B cell (primary cell): ENCODE results near the gene GDF11. TPM values are rescaled to one million over a fixed set of nuclear protein-coding genes. Genes with fewer than 3 reads are reported as not detected.
A peak's percentile ranks its signal among the peaks of the same experiment; 100 is the strongest.

Experiments
- ATAC-seq: fragments of 200-7000 bp; cut with Tn5 transposase; one replicate; pipeline ENCODE4 v1.10.0; 2021; ENCODE audit warnings: low read depth, mild to moderate bottlenecking, moderate number of reproducible peaks, moderate library complexity
- CTCF ChIA-PET: fragments of 350-600 bp; sonication (Branson Sonifier 250); formaldehyde crosslinking; loops from one replicate; lab custom pipeline; 2021; ENCODE audit warnings: antibody characterized with exemption, inconsistent platforms; lab: Charles Lee
- POLR2A ChIA-PET: fragments of 350-600 bp; sonication (Branson Sonifier 250); formaldehyde crosslinking; loops from one replicate; lab custom pipeline; 2021; ENCODE audit warnings: antibody characterized with exemption; lab: Charles Lee
- DNase-seq: peaks from one replicate; pipeline ENCODE4 v3.0.0; 2013
- H2AFZ ChIP-seq: 2 replicates; pipeline ENCODE4 v1.6.1; 2012; ENCODE audit warnings: mild to moderate bottlenecking, low read depth, low read length; ENCODE audit not compliant: insufficient read depth, poor library complexity, severe bottlenecking
- H3K27ac ChIP-seq, 2 donors: 1 replicate in 1 of 2; 2 replicates in 1 of 2; pipeline ENCODE4 v1.5.1; 2012 to 2013; ENCODE audit warnings: low read length in 2 of 2, mild to moderate bottlenecking in 2 of 2, moderate library complexity in 1 of 2
- H3K27me3 ChIP-seq, 4 experiments: fragments of 200-600 bp in 1 of 4; sonication (generic) in 1 of 4; replicated peaks in 1 of 4; 1 replicate in 2 of 4; 2 replicates in 2 of 4; pipeline versions ENCODE4 v1.6.1 to v1.7.0; 2013 to 2016; ENCODE audit warnings: low read length in 3 of 4, mild to moderate bottlenecking in 2 of 4, mixed read lengths in 1 of 4, moderate library complexity in 1 of 4; ENCODE audit not compliant: insufficient read depth in 4 of 4, control insufficient read depth in 3 of 4; ENCODE audit errors: control extremely low read depth in 1 of 4
- H3K36me3 ChIP-seq, 2 experiments: replicated peaks in 1 of 2; 1 replicate in 1 of 2; 2 replicates in 1 of 2; pipeline versions ENCODE4 v1.6.1 to v1.7.1; 2013; ENCODE audit warnings: low read length in 1 of 2; ENCODE audit not compliant: insufficient read depth in 2 of 2, control insufficient read depth in 1 of 2; ENCODE audit errors: control extremely low read depth in 1 of 2, extremely low read depth in 1 of 2
- H3K4me1 ChIP-seq, 2 donors: fragments of 200-600 bp in 1 of 2; sonication (generic) in 1 of 2; 1 replicate in 1 of 2; 2 replicates in 1 of 2; pipeline versions ENCODE4 v1.5.1 to v1.6.1; 2013 to 2017; ENCODE audit warnings: low read length in 2 of 2; ENCODE audit not compliant: control insufficient read depth in 2 of 2, insufficient read depth in 2 of 2
- H3K4me2 ChIP-seq: replicated peaks from 2 replicates; pipeline ENCODE3; 2012; ENCODE audit warnings: mild to moderate bottlenecking, low read depth, low read length; ENCODE audit not compliant: poor library complexity, severe bottlenecking
- H3K4me3 ChIP-seq, 5 experiments: fragments of 200-600 bp in 1 of 5; sonication (generic) in 1 of 5; 1 replicate in 3 of 5; 2 replicates in 2 of 5; pipeline versions ENCODE4 v1.5.1 to v1.7.0; 2011 to 2016; ENCODE audit warnings: low read length in 4 of 5, mild to moderate bottlenecking in 4 of 5, low read depth in 2 of 5, control low read depth in 1 of 5, moderate library complexity in 1 of 5; ENCODE audit not compliant: insufficient read depth in 1 of 5; ENCODE audit errors: control extremely low read depth in 1 of 5, extremely low read depth in 1 of 5
- H3K79me2 ChIP-seq: fragments of 200-600 bp; sonication (generic); one replicate; pipeline ENCODE4 v1.6.0; 2016; ENCODE audit warnings: low read length; ENCODE audit not compliant: control insufficient read depth, insufficient read depth
- H3K9ac ChIP-seq: fragments of 200-600 bp; sonication (generic); 2 replicates; pipeline ENCODE4 v1.6.1; 2017; ENCODE audit warnings: mild to moderate bottlenecking, low read length, moderate library complexity
- H3K9me3 ChIP-seq, 3 donors: one replicate each; pipeline versions ENCODE4 v1.6.1 to v1.7.1; 2013; ENCODE audit warnings: low read length in 2 of 3; ENCODE audit not compliant: control insufficient read depth in 2 of 3, insufficient read depth in 1 of 3; ENCODE audit errors: control extremely low read depth in 1 of 3
- H4K20me1 ChIP-seq: 2 replicates; pipeline ENCODE4 v1.6.0; 2012; ENCODE audit warnings: mild to moderate bottlenecking, low read length; ENCODE audit not compliant: insufficient read depth, control insufficient read depth, poor library complexity, severe bottlenecking
- H3K27ac Mint-ChIP-seq: one replicate; pipeline ENCODE4 v1.8.0; 2021; ENCODE audit warnings: mixed read lengths
- H3K27me3 Mint-ChIP-seq: one replicate; pipeline ENCODE4 v1.8.0; 2021; ENCODE audit warnings: mixed read lengths
- H3K4me1 Mint-ChIP-seq: one replicate; pipeline ENCODE4 v1.8.0; 2021; ENCODE audit warnings: mixed read lengths
- H3K4me3 Mint-ChIP-seq: one replicate; pipeline ENCODE4 v1.8.0; 2021; ENCODE audit warnings: mixed read lengths
- H3K9me3 Mint-ChIP-seq: one replicate; pipeline ENCODE4 v1.8.0; 2022; ENCODE audit warnings: mixed read lengths; ENCODE audit not compliant: insufficient read depth
- EZH2 ChIP-seq: IDR thresholded peaks from 2 replicates; pipeline ENCODE4 v1.6.1; 2012; ENCODE audit warnings: borderline replicate concordance, low read depth, mild to moderate bottlenecking, moderate library complexity, low read length; ENCODE audit not compliant: insufficient read depth, poor library complexity, severe bottlenecking
- WGBS: methylation state at CpG from one replicate; pipeline ENCODE4 v1.1.5; 2013; ENCODE audit warnings: missing lambda C conversion rate; ENCODE audit not compliant: insufficient coverage; 5-methylcytosine and 5-hydroxymethylcytosine counted together
- intact Hi-C: fragments of 100-400 bp; cut with micrococcal nuclease; formaldehyde crosslinking; loops from one replicate; pipeline ENCODE4 v1.10.0; 2022
- polyA plus RNA-seq: library from polyadenylated mRNA; depleted of rRNA; stranded (reverse); fragments of >200 nt; gene quantifications from 2 replicates; pipeline ENCODE4 v1.2.3, GENCODE V29; 2012
- total RNA-seq, 2 donors: library from RNA; stranded (reverse); fragments of 120-200 nt in 1 of 2; gene quantifications; 1 replicate in 1 of 2; 2 replicates in 1 of 2; pipeline versions ENCODE4 v1.2.3 to v1.2.4, GENCODE V29; 2013 to 2022
- TF ChIP-seq, protein P1 (sequence below): fragments of 200-600 bp; IDR thresholded peaks from one replicate; pipeline ENCODE4 v1.8.0; 2022; ENCODE audit warnings: antibody characterized with exemption, mild to moderate bottlenecking

The GDF11 gene
- total and polyA plus RNA-seq, 2 donors (not counting 1 experiment from before 2014, with no cell fraction given): 4.4 to 11.3 TPM

DNA sequence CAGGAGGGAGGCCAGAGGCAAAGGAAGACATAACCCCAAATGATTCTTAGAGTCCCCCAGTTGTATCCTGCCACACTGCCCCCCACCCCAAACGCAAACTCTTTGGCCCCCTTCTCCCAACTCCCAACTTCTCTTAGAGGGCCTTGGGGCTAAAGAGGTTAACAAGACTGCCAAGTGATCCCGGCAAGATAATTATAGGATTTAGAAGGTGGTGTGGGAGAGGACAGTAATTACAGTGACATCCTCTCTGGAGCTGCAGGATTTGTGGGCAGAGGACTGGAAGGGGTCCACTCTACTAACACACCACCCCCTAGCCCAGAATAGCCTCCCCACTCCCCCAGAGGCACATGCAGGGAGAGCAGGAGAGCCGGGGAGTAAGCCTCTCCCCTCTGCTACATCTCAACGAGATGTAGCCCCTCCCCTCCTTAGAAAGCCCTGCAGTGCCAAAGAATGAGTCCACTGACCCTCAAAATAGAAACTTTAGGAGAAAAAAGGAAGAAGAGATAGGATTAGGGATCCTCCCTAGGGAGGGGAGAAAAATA is 5.3 kb upstream of the GDF11 start:
- H4K20me1 ChIP-seq: no peaks in the 10 kb centered on the region
- ATAC-seq (no peak), DNase-seq (no peak)
- no peaks in the 10 kb centered on the region for H3K9me3 Mint-ChIP-seq
- H3K79me2 ChIP-seq: no peaks in the 10 kb centered on the region
- peak overlapping the region in 3 of 5 experiments; percentile 65 to 97 (median 89) for H3K4me3 ChIP-seq
- H3K4me1 Mint-ChIP-seq: peaks cover 18% of the 10 kb centered on the region
- TF ChIP-seq EZH2: no peak
- TF ChIP-seq, protein P1, sequence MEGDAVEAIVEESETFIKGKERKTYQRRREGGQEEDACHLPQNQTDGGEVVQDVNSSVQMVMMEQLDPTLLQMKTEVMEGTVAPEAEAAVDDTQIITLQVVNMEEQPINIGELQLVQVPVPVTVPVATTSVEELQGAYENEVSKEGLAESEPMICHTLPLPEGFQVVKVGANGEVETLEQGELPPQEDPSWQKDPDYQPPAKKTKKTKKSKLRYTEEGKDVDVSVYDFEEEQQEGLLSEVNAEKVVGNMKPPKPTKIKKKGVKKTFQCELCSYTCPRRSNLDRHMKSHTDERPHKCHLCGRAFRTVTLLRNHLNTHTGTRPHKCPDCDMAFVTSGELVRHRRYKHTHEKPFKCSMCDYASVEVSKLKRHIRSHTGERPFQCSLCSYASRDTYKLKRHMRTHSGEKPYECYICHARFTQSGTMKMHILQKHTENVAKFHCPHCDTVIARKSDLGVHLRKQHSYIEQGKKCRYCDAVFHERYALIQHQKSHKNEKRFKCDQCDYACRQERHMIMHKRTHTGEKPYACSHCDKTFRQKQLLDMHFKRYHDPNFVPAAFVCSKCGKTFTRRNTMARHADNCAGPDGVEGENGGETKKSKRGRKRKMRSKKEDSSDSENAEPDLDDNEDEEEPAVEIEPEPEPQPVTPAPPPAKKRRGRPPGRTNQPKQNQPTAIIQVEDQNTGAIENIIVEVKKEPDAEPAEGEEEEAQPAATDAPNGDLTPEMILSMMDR: no peak
- no peaks in the 10 kb centered on the region for H3K27me3 Mint-ChIP-seq
- H3K36me3 ChIP-seq: no peaks in the 10 kb centered on the region
- H3K4me2 ChIP-seq: peak overlapping the region; percentile 89
- ChIA-PET CTCF (interaction anchor here (0.6 to 8.1 kb wide), 38 partner anchors 9 to 899 kb away, joined by 3 to 147 read pairs (median 6); partner anchors contain the start of genes BLOC1S1, CD63, DGKA and DNAJC14), POLR2A (interaction anchor here (0.5 to 2.4 kb wide), 7 partner anchors 8 to 1375 kb away, joined by 3 to 18 read pairs (median 5); partner anchors contain the start of genes BLOC1S1, CD63, ORMDL2 and SARNP)
- H3K4me3 Mint-ChIP-seq: peak overlapping the region; percentile 89
- H3K9ac ChIP-seq: peak overlapping the region; percentile 85
- peak overlapping the region; percentile 70 to 84 for H3K27ac ChIP-seq
- H3K9me3 ChIP-seq: no peaks in the 10 kb centered on the region
- peaks cover 13 to 18% of the 10 kb centered on the region in 2 donors for H3K4me1 ChIP-seq
- WGBS: no CpG with 5 or more reads among the region's 4 CpGs
- H2AFZ ChIP-seq: peak overlapping the region; percentile 96
- no peaks in the 10 kb centered on the region for H3K27me3 ChIP-seq
- intact Hi-C loops: loop anchor here (1.0 to 2.0 kb wide), 10 partner anchors 8 to 484 kb away; partner anchors contain the start of genes CD63, DNAJC14, PYM1 and RNF41
- H3K27ac Mint-ChIP-seq: peak overlapping the region; percentile 91
